K562 (cell line): ENCODE results near the gene JAKMIP2. TPM values are rescaled to one million over a fixed set of nuclear protein-coding genes. Genes with fewer than 3 reads are reported as not detected.

Source experiments
- ATAC-seq: fragments of 200-7000 bp; cut with Tn5 transposase; 3 replicates; pipeline ENCODE4 v1.9.1; 2020; ENCODE audit warnings: moderate library complexity
- BruUV-seq: library from RNA; stranded (reverse); fragments of 400-500 nt; replicated peaks from 2 replicates; lab custom pipeline; 2021; lab: Mats Ljungman, UMichigan
- CTCF ChIA-PET: fragments of 300-600 bp; formaldehyde crosslinking; extraction: SDS; loops from one replicate; lab custom pipeline; 2021; ENCODE audit warnings: low intra/inter-chr PET ratio; lab: Yijun Ruan, JAX
- POLR2A ChIA-PET: fragments of 300-600, 350-650 bp; sonication (Branson Sonifier 250); formaldehyde crosslinking; extraction: SDS; loops from one replicate; lab custom pipeline; 2021; ENCODE audit warnings: antibody characterized with exemption, inconsistent platforms; lab: Yijun Ruan, JAX
- DNase-seq, 4 experiments: peaks; one replicate each; pipeline versions ENCODE4 v3.0.0 to v3.0.0-alpha.2; 2011 to 2018; ENCODE audit warnings: low spot score in 3 of 4, mixed read lengths in 3 of 4; ENCODE audit errors: extremely low read depth in 1 of 4
- FAIRE-seq: peaks from 2 replicates; lab custom pipeline; 2011; peaks lifted over from hg19 to GRCh38; lab: Jason Lieb, UNC
- H2AFZ ChIP-seq: 2 replicates; pipeline ENCODE4 v1.6.0; 2011; ENCODE audit warnings: low read depth, low read length, control low read depth, inconsistent platforms
- H3K27ac ChIP-seq: fragments of 200-600 bp; 3 replicates; pipeline ENCODE4 v1.8.0; 2011; ENCODE audit warnings: low read depth, mild to moderate bottlenecking, control low read depth, inconsistent platforms, low read length, moderate library complexity, mixed read lengths; ENCODE audit errors: extremely low read depth
- H3K27me3 ChIP-seq, 2 experiments: fragments of 300-600 bp in 1 of 2; 2 replicates in 1 of 2; 3 replicates in 1 of 2; pipeline versions ENCODE4 v1.6.0 to v1.8.0; 2011; ENCODE audit warnings: inconsistent platforms in 2 of 2, low read length in 2 of 2, mild to moderate bottlenecking in 1 of 2, mixed read lengths in 1 of 2, moderate library complexity in 1 of 2; ENCODE audit not compliant: control insufficient read depth in 2 of 2, insufficient read depth in 2 of 2
- H3K36me3 ChIP-seq: fragments of 300-600 bp; 3 replicates; pipeline ENCODE4 v1.8.0; 2011; ENCODE audit warnings: mild to moderate bottlenecking, low read length, inconsistent platforms; ENCODE audit not compliant: control insufficient read depth, insufficient read depth
- H3K4me1 ChIP-seq, 2 experiments: fragments of 200-600 bp in 1 of 2; replicated peaks in 1 of 2; 2 replicates in 1 of 2; 3 replicates in 1 of 2; pipeline versions ENCODE4 v1.5.1 to v1.8.0; 2011; ENCODE audit warnings: inconsistent platforms in 2 of 2, low read length in 2 of 2, mild to moderate bottlenecking in 1 of 2, mixed read lengths in 1 of 2, moderate library complexity in 1 of 2; ENCODE audit not compliant: control insufficient read depth in 2 of 2, insufficient read depth in 2 of 2
- H3K4me2 ChIP-seq: 2 replicates; pipeline ENCODE4 v1.6.1; 2011; ENCODE audit warnings: low read length, control low read depth, inconsistent platforms, mixed read lengths; ENCODE audit not compliant: insufficient read depth
- H3K4me3 ChIP-seq: fragments of 200-600 bp; sonication (generic), shearing (Covaris generic); 2 replicates; pipeline ENCODE4 v1.5.1; 2016; ENCODE audit warnings: control low read depth, inconsistent platforms
- H3K79me2 ChIP-seq: fragments of 200-600 bp; 3 replicates; pipeline ENCODE4 v1.8.0; 2011; ENCODE audit warnings: low read length, inconsistent platforms; ENCODE audit not compliant: control insufficient read depth, insufficient read depth
- H3K9ac ChIP-seq, 2 experiments: 2 replicates each; pipeline versions ENCODE4 v1.6.0 to v1.6.1; 2011; ENCODE audit warnings: low read depth in 2 of 2, low read length in 2 of 2, control low read depth in 1 of 2, inconsistent platforms in 1 of 2, mild to moderate bottlenecking in 1 of 2, mixed read lengths in 1 of 2; ENCODE audit not compliant: insufficient read depth in 1 of 2
- H3K9me1 ChIP-seq: one replicate; pipeline ENCODE4 v1.6.0; 2011; ENCODE audit warnings: inconsistent platforms, mild to moderate bottlenecking, low read length, moderate library complexity; ENCODE audit not compliant: control insufficient read depth, insufficient read depth
- H3K9me3 ChIP-seq: replicated peaks from 2 replicates; pipeline ENCODE4 v1.5.1; 2011; ENCODE audit warnings: low read depth, low read length, inconsistent platforms; ENCODE audit not compliant: control insufficient read depth, insufficient read depth
- H4K20me1 ChIP-seq: replicated peaks from 2 replicates; pipeline ENCODE4 v1.6.1; 2011; ENCODE audit warnings: low read length, inconsistent platforms, mixed read lengths; ENCODE audit not compliant: control insufficient read depth, insufficient read depth
- ARID2 ChIP-seq: fragments of 450-650 bp; IDR thresholded peaks from 2 replicates; pipeline ENCODE4 v1.6.1; 2017; ENCODE audit warnings: antibody characterized with exemption, mild to moderate bottlenecking
- CCNT2 ChIP-seq: IDR thresholded peaks from 2 replicates; pipeline ENCODE4 v1.6.1; 2011; ENCODE audit warnings: borderline replicate concordance, low read depth, mild to moderate bottlenecking, moderate library complexity, mixed read lengths, low read length; ENCODE audit not compliant: insufficient read length; ENCODE audit errors: extremely low read depth
- DDX20 ChIP-seq: fragments of 450-650 bp; IDR thresholded peaks from 2 replicates; pipeline ENCODE4 v1.6.1; 2016; ENCODE audit warnings: missing genetic modification characterization, low read depth, mild to moderate bottlenecking, missing compliant biosample characterization, moderate library complexity
- EZH2 ChIP-seq: IDR thresholded peaks from 2 replicates; pipeline ENCODE4 v1.6.1; 2012; ENCODE audit warnings: low read depth, mild to moderate bottlenecking, inconsistent platforms, low read length, borderline replicate concordance
- HDAC8 ChIP-seq: fragments of 450-650 bp; IDR thresholded peaks from 2 replicates; pipeline ENCODE4 v1.6.1; 2016; ENCODE audit warnings: mild to moderate bottlenecking, missing genetic modification characterization, moderate library complexity, missing compliant biosample characterization
- KLF1 ChIP-seq: fragments of 450-650 bp; IDR thresholded peaks from 2 replicates; pipeline ENCODE4 v1.6.1; 2016; ENCODE audit warnings: missing genetic modification characterization, missing compliant biosample characterization
- RAD51 ChIP-seq: fragments of 450-650 bp; IDR thresholded peaks from 2 replicates; pipeline ENCODE4 v1.7.1; 2016; ENCODE audit warnings: low read depth, mild to moderate bottlenecking, borderline replicate concordance
- RCOR1 ChIP-seq, 2 experiments: IDR thresholded peaks; 2 replicates each; pipeline ENCODE4 v1.6.1; 2012; ENCODE audit warnings: low read depth in 2 of 2, low read length in 2 of 2, borderline replicate concordance in 1 of 2, improper control_type of control experiment in 1 of 2
- SNAPC5 ChIP-seq: fragments of 250-450 bp; sonication (Bioruptor Pico); IDR thresholded peaks from 2 replicates; pipeline ENCODE4 v1.8.0; 2021; ENCODE audit warnings: moderate library complexity, mild to moderate bottlenecking, inconsistent platforms
- SP1 ChIP-seq: sonication (generic); formaldehyde crosslinking; IDR thresholded peaks from 2 replicates; pipeline ENCODE4 v1.8.1; 2022; ENCODE audit warnings: mild to moderate bottlenecking, missing genetic modification reagents
- ZFPM2 ChIP-seq: fragments of 250-450 bp; sonication (Bioruptor Pico); IDR thresholded peaks from 2 replicates; pipeline ENCODE4 v1.5.1; 2022; ENCODE audit warnings: mild to moderate bottlenecking
- ZNF274 ChIP-seq: IDR thresholded peaks from 2 replicates; pipeline ENCODE4 v1.6.1; 2011; ENCODE audit warnings: low read depth, mild to moderate bottlenecking, low read length, moderate library complexity, borderline replicate concordance
- ZNF354B ChIP-seq: fragments of 250-450 bp; sonication (Bioruptor Pico); IDR thresholded peaks from 2 replicates; pipeline ENCODE4 v1.4.0; 2020
- WGBS: fragments of 100-300 bp; shearing (Covaris generic); methylation state at CpG from one replicate; pipeline ENCODE4 v1.1.6; 2016; ENCODE audit warnings: low coverage, mixed read lengths; ENCODE audit not compliant: insufficient coverage; ENCODE audit errors: missing lambda C conversion rate; 5-methylcytosine and 5-hydroxymethylcytosine counted together
- in situ Hi-C: fragments of 300-500 bp; cut with MboI; formaldehyde crosslinking; loops from 4 replicates; pipeline ENCODE4 v1.15.0; 2018; ENCODE audit warnings: inconsistent platforms, mixed read lengths
- intact Hi-C: fragments of 100-400 bp; cut with micrococcal nuclease; formaldehyde crosslinking; loops from 2 replicates; pipeline ENCODE4 v1.14.2; 2022
- polyA plus RNA-seq, 8 experiments: library from polyadenylated mRNA; depleted of rRNA in 4 of 8; stranded (reverse) in 5 of 8; unstranded in 3 of 8; fragments of >200 nt; fragmentation: Nextera tagmentation in 2 of 8; fragmentation: Illumina TruSeq in 1 of 8; extraction: Ambion mirVana in 2 of 8; extraction: Trizol in 1 of 8; gene quantifications; 2 replicates each; pipeline versions ENCODE4 v1.2.1 to v1.2.3, GENCODE V29; 2011 to 2014; ENCODE audit warnings: inconsistent platforms in 1 of 8, missing spikeins in 1 of 8
- total RNA-seq, 7 experiments: library from RNA; depleted of rRNA in 6 of 7; stranded (reverse); fragments of >200 nt in 6 of 7; fragmentation: Illumina TruSeq in 2 of 7; extraction: Trizol in 2 of 7; gene quantifications; 2 replicates each; pipeline versions ENCODE4 v1.2.1 to v1.2.3, GENCODE V29; 2011 to 2021; ENCODE audit warnings: low replicate concordance in 1 of 7
- TF ChIP-seq, protein P1 (sequence below): sonication (generic); formaldehyde crosslinking; IDR thresholded peaks from 2 replicates; pipeline ENCODE4 v1.8.0; 2023; ENCODE audit warnings: mild to moderate bottlenecking, missing genetic modification reagents

JAKMIP2 gene
- total and polyA plus RNA-seq, 9 of the 15 experiments (the other 6 are each of a cell fraction or from before 2014, with no cell fraction given) = not detected

DNA sequence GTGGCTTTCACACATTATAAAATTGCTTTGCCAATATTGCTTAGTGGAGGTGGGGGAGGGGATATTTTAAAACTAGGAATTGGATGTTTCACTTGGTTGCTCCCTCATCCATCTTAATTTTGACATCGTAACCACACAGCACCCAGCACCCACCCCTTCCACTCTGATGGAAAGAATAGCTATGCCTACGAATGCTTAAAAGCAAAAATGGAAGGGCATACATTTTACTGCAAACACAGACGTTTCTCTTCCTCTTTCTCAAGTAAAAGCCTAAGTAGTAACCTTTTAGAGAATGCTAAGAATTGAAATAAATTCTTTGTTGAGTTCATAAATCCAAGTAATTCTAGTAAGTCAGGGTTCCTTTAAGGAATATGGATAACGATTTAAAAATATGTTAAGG, 69.9 kb downstream of the JAKMIP2 start:
- ChIA-PET POLR2A (no interaction called here), CTCF (no interaction called here)
- H3K27ac ChIP-seq = no peak overlapping the region
- no peaks in the 10 kb centered on the region for H4K20me1 ChIP-seq
- no TSS peak for BruUV-seq
- no peaks in the 10 kb centered on the region for H3K36me3 ChIP-seq
- FAIRE-seq (no peak), ATAC-seq (no peak), DNase-seq (no peak)
- H2AFZ ChIP-seq = no peak overlapping the region
- in situ Hi-C loops = no loop called here
- no peaks in the 10 kb centered on the region for H3K9me3 ChIP-seq
- no peak overlapping the region for H3K4me3 ChIP-seq
- H3K9me1 ChIP-seq = no peaks in the 10 kb centered on the region
- 0% methylated on average over 4 of the region's 4 CpGs for WGBS
- no peaks in the 10 kb centered on the region for H3K4me1 ChIP-seq
- H3K9ac ChIP-seq = no peak overlapping the region
- H3K27me3 ChIP-seq = no peaks in the 10 kb centered on the region
- TF ChIP-seq ZNF274 (no peak), RCOR1 (IDR thresholded peaks at IDR 0.05; ENCODE audit: borderline replicate concordance in 1 of 2, low read depth in 2 of 2, low read length in 2 of 2) (no peak)
- TF ChIP-seq, all 486 proteins: peak for 0
- Histone ChIP-seq H3K79me2 (no peaks in the 10 kb centered on the region), H3K4me2 (no peak overlapping the region)
- intact Hi-C loops = no loop called here

GRCh38 chr5:147712019-147712418, 70.5 kb downstream of the JAKMIP2 start:
- ChIA-PET POLR2A (no interaction called here), CTCF (no interaction called here)
- no TSS peak for BruUV-seq
- Histone ChIP-seq H3K9me1 (no peaks in the 10 kb centered on the region), H4K20me1 (no peaks in the 10 kb centered on the region), H3K4me3 (no peak overlapping the region), H2AFZ (no peak overlapping the region), H3K9ac (no peak overlapping the region), H3K4me1 (no peaks in the 10 kb centered on the region), H3K79me2 (no peaks in the 10 kb centered on the region), H3K9me3 (no peaks in the 10 kb centered on the region), H3K27ac (no peak overlapping the region), H3K27me3 (no peaks in the 10 kb centered on the region), H3K36me3 (no peaks in the 10 kb centered on the region), H3K4me2 (no peak overlapping the region)
- intact Hi-C loops = no loop called here
- no peak for ATAC-seq
- no peak for DNase-seq
- FAIRE-seq = no peak
- in situ Hi-C loops = no loop called here
- no peak for TF ChIP-seq ARID2
- TF ChIP-seq EZH2 = no peak
- TF ChIP-seq CCNT2 = no peak
- TF ChIP-seq, protein P1, sequence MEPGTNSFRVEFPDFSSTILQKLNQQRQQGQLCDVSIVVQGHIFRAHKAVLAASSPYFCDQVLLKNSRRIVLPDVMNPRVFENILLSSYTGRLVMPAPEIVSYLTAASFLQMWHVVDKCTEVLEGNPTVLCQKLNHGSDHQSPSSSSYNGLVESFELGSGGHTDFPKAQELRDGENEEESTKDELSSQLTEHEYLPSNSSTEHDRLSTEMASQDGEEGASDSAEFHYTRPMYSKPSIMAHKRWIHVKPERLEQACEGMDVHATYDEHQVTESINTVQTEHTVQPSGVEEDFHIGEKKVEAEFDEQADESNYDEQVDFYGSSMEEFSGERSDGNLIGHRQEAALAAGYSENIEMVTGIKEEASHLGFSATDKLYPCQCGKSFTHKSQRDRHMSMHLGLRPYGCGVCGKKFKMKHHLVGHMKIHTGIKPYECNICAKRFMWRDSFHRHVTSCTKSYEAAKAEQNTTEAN (CRISPR knock-in tag) = no peak
- TF ChIP-seq HDAC8 (tag) = no peak
- TF ChIP-seq KLF1 (tag) = no peak
- no peak for TF ChIP-seq SNAPC5 (CRISPR knock-in tag)
- TF ChIP-seq DDX20 (tag) = no peak
- no peak for TF ChIP-seq ZNF354B (CRISPR knock-in tag)
- TF ChIP-seq ZFPM2 (CRISPR knock-in tag) = no peak
- no peak for TF ChIP-seq RAD51
- no peak for TF ChIP-seq SP1
- 0% methylated on average over 3 of the region's 3 CpGs for WGBS
